Naive thymus-derived CD4-positive, alpha-beta T cell (primary cell): ENCODE results near the gene ZBTB32. TPM values are rescaled to one million over a fixed set of nuclear protein-coding genes. Genes with fewer than 3 reads are reported as not detected.
A peak's percentile ranks its signal among the peaks of the same experiment; 100 is the strongest.
"Not testable (repeated sequence)": the region's sequence is repeated elsewhere in the genome, so short reads cannot be mapped to it uniquely, and the experiment has no call there.

Source experiments
- ATAC-seq: fragments of 150-1000 bp; cut with Tn5 transposase; 2 replicates; pipeline ENCODE4 v1.10.0; 2021; ENCODE audit warnings: mild to moderate bottlenecking, moderate library complexity
- CTCF ChIA-PET: fragments of 350-600 bp; sonication (Branson Sonifier 250); formaldehyde crosslinking; loops from one replicate; lab custom pipeline; 2021; ENCODE audit warnings: antibody characterized with exemption; lab: Charles Lee
- POLR2A ChIA-PET: fragments of 350-600 bp; sonication (Branson Sonifier 250); formaldehyde crosslinking; loops from one replicate; lab custom pipeline; 2021; ENCODE audit warnings: antibody characterized with exemption, inconsistent platforms; lab: Charles Lee
- DNase-seq, 9 donors: peaks; one replicate each; pipeline versions ENCODE4 v3.0.0 to v3.0.0-alpha.2; 2020 to 2022; ENCODE audit warnings: mixed read lengths in 1 of 9
- H3K27ac ChIP-seq: one replicate; pipeline ENCODE4 v1.7.0; 2013; ENCODE audit warnings: mild to moderate bottlenecking, low read depth, low read length, moderate library complexity
- H3K27me3 ChIP-seq, 2 donors: one replicate each; pipeline ENCODE4 v1.7.0; 2013; ENCODE audit warnings: low read length in 2 of 2, mild to moderate bottlenecking in 2 of 2, moderate library complexity in 2 of 2; ENCODE audit not compliant: control insufficient read depth in 2 of 2, insufficient read depth in 2 of 2
- H3K36me3 ChIP-seq, 3 experiments: 1 replicate in 2 of 3; 2 replicates in 1 of 3; pipeline ENCODE4 v1.7.0; 2013; ENCODE audit warnings: low read length in 3 of 3, mild to moderate bottlenecking in 3 of 3, moderate library complexity in 1 of 3; ENCODE audit not compliant: insufficient read depth in 3 of 3, control insufficient read depth in 2 of 3
- H3K4me1 ChIP-seq, 2 donors: one replicate each; pipeline ENCODE4 v1.7.0; 2013; ENCODE audit warnings: low read length in 2 of 2, mild to moderate bottlenecking in 2 of 2, moderate library complexity in 1 of 2; ENCODE audit not compliant: control insufficient read depth in 2 of 2, insufficient read depth in 2 of 2
- H3K4me3 ChIP-seq: 2 replicates; pipeline ENCODE4 v1.7.0; 2013; ENCODE audit warnings: mild to moderate bottlenecking, low read length
- H3K9me3 ChIP-seq, 3 experiments: 1 replicate in 2 of 3; 2 replicates in 1 of 3; pipeline ENCODE4 v1.7.0; 2013; ENCODE audit warnings: low read length in 3 of 3; ENCODE audit not compliant: control insufficient read depth in 2 of 3
- H3K27ac Mint-ChIP-seq, 9 donors: one replicate each; pipeline ENCODE4 v1.8.0; 2020 to 2022; ENCODE audit warnings: mixed read lengths in 9 of 9, mild to moderate bottlenecking in 8 of 9, moderate library complexity in 5 of 9, inconsistent platforms in 2 of 9
- H3K27me3 Mint-ChIP-seq, 5 donors: one replicate each; pipeline ENCODE4 v1.8.0; 2021 to 2022; ENCODE audit warnings: mixed read lengths in 5 of 5, mild to moderate bottlenecking in 1 of 5
- H3K36me3 Mint-ChIP-seq, 5 donors: one replicate each; pipeline ENCODE4 v1.8.0; 2020 to 2022; ENCODE audit warnings: mixed read lengths in 5 of 5, mild to moderate bottlenecking in 3 of 5, inconsistent platforms in 1 of 5
- H3K4me1 Mint-ChIP-seq, 7 donors: one replicate each; pipeline ENCODE4 v1.8.0; 2020 to 2022; ENCODE audit warnings: mixed read lengths in 7 of 7, mild to moderate bottlenecking in 3 of 7, inconsistent platforms in 1 of 7
- H3K4me3 Mint-ChIP-seq, 10 donors: one replicate each; pipeline ENCODE4 v1.8.0; 2020 to 2022; ENCODE audit warnings: mild to moderate bottlenecking in 10 of 10, mixed read lengths in 10 of 10, moderate library complexity in 6 of 10, inconsistent platforms in 2 of 10
- H3K9me3 Mint-ChIP-seq, 11 donors: one replicate each; pipeline ENCODE4 v1.8.0; 2020 to 2022; ENCODE audit warnings: mixed read lengths in 11 of 11, mild to moderate bottlenecking in 4 of 11, inconsistent platforms in 1 of 11, moderate library complexity in 1 of 11
- intact Hi-C, 2 donors: fragments of 100-400 bp; cut with micrococcal nuclease; formaldehyde crosslinking; loops; one replicate each; pipeline ENCODE4 v1.15.1; 2023
- polyA plus RNA-seq, 2 donors: library from polyadenylated mRNA; unstranded; fragments of 300-500 nt; fragmentation: Illumina TruSeq; gene quantifications; one replicate each; pipeline ENCODE4 v1.2.3, GENCODE V29; 2021
- total RNA-seq, 6 experiments: library from RNA in 5 of 6; stranded (reverse) in 5 of 6; gene quantifications; 1 replicate in 5 of 6; 2 replicates in 1 of 6; pipeline ENCODE4 v1.2.3 and lab custom pipeline; 2021 to 2026

Gene ZBTB32
- total and polyA plus RNA-seq, 7 experiments from 2014 or later, result 0.35 to 41.6 (median 1.0) TPM; not detected in 3

DNA sequence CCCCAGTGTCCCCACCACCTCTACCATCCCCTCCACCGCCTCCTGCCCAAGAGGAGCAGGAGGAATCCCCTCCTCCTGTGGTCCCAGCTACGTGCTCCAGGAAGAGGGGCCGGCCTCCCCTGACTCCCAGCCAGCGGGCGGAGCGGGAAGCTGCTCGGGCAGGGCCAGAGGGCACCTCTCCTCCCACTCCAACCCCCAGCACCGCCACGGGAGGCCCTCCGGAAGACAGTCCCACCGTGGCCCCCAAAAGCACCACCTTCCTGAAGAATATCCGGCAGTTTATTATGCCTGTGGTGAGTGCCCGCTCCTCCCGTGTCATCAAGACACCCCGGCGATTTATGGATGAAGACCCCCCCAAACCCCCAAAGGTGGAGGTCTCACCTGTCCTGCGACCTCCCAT, 16.3 kb downstream of the ZBTB32 start:
- peaks cover 30 to 58% (median 30%) of the 10 kb centered on the region in 3 experiments for H3K36me3 ChIP-seq
- ATAC-seq, result no peak
- H3K4me1 Mint-ChIP-seq, result peaks cover 21 to 47% (median 29%) of the 10 kb centered on the region in 7 donors
- H3K27me3 ChIP-seq, result no peaks in the 10 kb centered on the region
- ChIA-PET POLR2A (interaction anchor here (1.0 kb wide), 2 partner anchors 18 to 24 kb away, joined by 4 read pairs; no protein-coding TSS in a partner anchor), CTCF (no interaction called here)
- peaks cover 0 to 29% (median 4%) of the 10 kb centered on the region in 5 donors for H3K36me3 Mint-ChIP-seq
- H3K27ac Mint-ChIP-seq, result no peak overlapping the region
- H3K9me3 ChIP-seq, result no peaks in the 10 kb centered on the region
- peak overlapping the region in 2 of 10 donors; percentile 9 to 53 for H3K4me3 Mint-ChIP-seq
- H3K9me3 Mint-ChIP-seq, result no peaks in the 10 kb centered on the region
- H3K4me1 ChIP-seq, result peaks cover 16 to 22% of the 10 kb centered on the region in 2 donors
- H3K27ac ChIP-seq, result no peak overlapping the region
- DNase-seq, result no peak
- no peaks in the 10 kb centered on the region for H3K27me3 Mint-ChIP-seq
- intact Hi-C loops, result no loop called here
- H3K4me3 ChIP-seq, result no peak overlapping the region

DNA sequence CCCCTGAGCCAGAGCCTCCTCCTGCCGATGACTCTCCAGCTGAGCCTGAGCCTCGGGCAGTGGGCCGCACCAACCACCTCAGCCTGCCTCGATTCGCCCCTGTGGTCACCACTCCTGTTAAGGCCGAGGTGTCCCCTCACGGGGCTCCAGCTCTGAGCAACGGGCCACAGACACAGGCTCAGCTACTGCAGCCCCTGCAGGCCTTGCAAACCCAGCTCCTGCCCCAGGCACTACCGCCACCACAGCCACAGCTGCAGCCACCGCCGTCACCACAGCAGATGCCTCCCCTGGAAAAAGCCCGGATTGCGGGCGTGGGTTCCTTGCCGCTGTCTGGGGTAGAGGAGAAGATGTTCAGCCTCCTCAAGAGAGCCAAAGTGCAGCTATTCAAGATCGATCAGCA, 17.0 kb downstream of the ZBTB32 start:
- Mint-ChIP-seq H3K4me1 (peaks cover 13 to 39% (median 22%) of the 10 kb centered on the region in 7 donors), H3K36me3 (peaks cover 0 to 36% (median 4%) of the 10 kb centered on the region in 5 donors), H3K27ac (no peak overlapping the region), H3K27me3 (no peaks in the 10 kb centered on the region), H3K4me3 (peak overlapping the region in 3 of 10 donors; percentile 4 to 45 (median 16)), H3K9me3 (no peaks in the 10 kb centered on the region)
- no peak for ATAC-seq
- intact Hi-C loops, result no loop called here
- DNase-seq, result no peak
- no peak overlapping the region for H3K27ac ChIP-seq
- H3K27me3 ChIP-seq, result no peaks in the 10 kb centered on the region
- ChIA-PET CTCF (no interaction called here), POLR2A (interaction anchor here (1.0 to 1.3 kb wide), 2 partner anchors 13 to 23 kb away, joined by 3 to 4 read pairs; no protein-coding TSS in a partner anchor)
- H3K9me3 ChIP-seq, result no peaks in the 10 kb centered on the region
- no peak overlapping the region for H3K4me3 ChIP-seq
- peaks cover 37 to 65% (median 37%) of the 10 kb centered on the region in 3 experiments for H3K36me3 ChIP-seq
- peaks cover 10 to 15% of the 10 kb centered on the region in 2 donors for H3K4me1 ChIP-seq

DNA sequence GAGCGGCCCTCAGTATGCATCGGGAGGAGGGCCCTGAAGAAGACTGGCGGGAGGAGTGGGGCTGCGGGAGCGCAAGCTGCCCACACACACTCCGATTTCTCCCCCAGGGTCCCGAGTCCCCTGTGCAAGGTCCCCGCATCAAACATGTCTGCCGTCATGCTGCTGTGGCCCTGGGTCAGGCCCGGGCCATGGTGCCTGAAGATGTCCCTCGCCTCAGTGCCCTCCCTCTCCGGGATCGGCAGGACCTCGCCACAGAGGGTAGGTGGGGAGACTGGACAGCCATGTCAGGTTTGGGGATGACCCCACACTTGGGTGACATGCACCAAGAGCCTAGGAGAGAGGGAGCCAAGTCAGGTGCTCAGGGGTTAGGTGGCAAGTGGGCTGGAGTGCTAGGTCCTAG, 18.1 kb downstream of the ZBTB32 start:
- Mint-ChIP-seq H3K4me3 (no peak overlapping the region), H3K36me3 (peaks cover 0 to 42% (median 4%) of the 10 kb centered on the region in 5 donors), H3K27ac (no peak overlapping the region), H3K27me3 (no peaks in the 10 kb centered on the region), H3K4me1 (peaks cover 8 to 34% (median 18%) of the 10 kb centered on the region in 7 donors), H3K9me3 (no peaks in the 10 kb centered on the region)
- Histone ChIP-seq H3K4me3 (no peak overlapping the region), H3K36me3 (peaks cover 39 to 76% (median 45%) of the 10 kb centered on the region in 3 experiments), H3K27me3 (no peaks in the 10 kb centered on the region), H3K9me3 (no peaks in the 10 kb centered on the region), H3K27ac (no peak overlapping the region), H3K4me1 (peaks cover 10 to 13% of the 10 kb centered on the region in 2 donors)
- no peak for DNase-seq
- intact Hi-C loops, result loop anchor here in 1 of 2 donors (1.0 kb wide), 1 partner anchor 15 kb away; no protein-coding TSS in a partner anchor
- no peak for ATAC-seq
- ChIA-PET POLR2A (interaction anchor here (1.3 kb wide), 1 partner anchor 12 kb away, joined by 3 read pairs; no protein-coding TSS in a partner anchor), CTCF (no interaction called here)

DNA sequence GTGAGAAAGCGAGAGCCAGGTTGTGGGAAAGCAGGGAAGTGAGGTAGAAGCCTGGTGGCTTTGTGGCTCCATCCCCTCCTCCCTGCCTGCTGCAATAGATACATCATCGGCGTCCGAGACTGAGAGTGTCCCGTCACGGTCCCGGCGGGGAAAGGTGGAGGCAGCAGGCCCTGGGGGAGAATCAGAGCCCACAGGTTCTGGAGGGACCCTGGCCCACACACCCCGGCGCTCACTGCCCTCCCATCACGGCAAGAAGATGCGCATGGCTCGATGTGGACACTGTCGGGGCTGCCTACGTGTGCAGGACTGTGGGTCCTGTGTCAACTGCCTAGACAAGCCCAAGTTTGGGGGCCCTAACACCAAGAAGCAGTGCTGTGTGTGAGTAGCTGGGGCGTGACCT, 18.5 kb downstream of the ZBTB32 start:
- ChIA-PET CTCF (interaction anchor here (0.6 kb wide), 1 partner anchor 28 kb away, joined by 3 read pairs; no protein-coding TSS in a partner anchor), POLR2A (interaction anchor here (1.1 to 1.3 kb wide), 2 partner anchors 11 to 18 kb away, joined by 3 to 6 read pairs; no protein-coding TSS in a partner anchor)
- H3K27ac Mint-ChIP-seq, result no peak overlapping the region
- H3K36me3 Mint-ChIP-seq, result peaks cover 0 to 42% (median 4%) of the 10 kb centered on the region in 5 donors
- no peaks in the 10 kb centered on the region for H3K9me3 Mint-ChIP-seq
- H3K27ac ChIP-seq, result no peak overlapping the region
- H3K36me3 ChIP-seq, result peaks cover 39 to 81% (median 49%) of the 10 kb centered on the region in 3 experiments
- ATAC-seq (no peak), DNase-seq (no peak)
- no peak overlapping the region for H3K4me3 Mint-ChIP-seq
- H3K4me1 ChIP-seq, result peaks cover 10 to 13% of the 10 kb centered on the region in 2 donors
- H3K27me3 Mint-ChIP-seq, result no peaks in the 10 kb centered on the region
- peaks cover 8 to 34% (median 18%) of the 10 kb centered on the region in 7 donors for H3K4me1 Mint-ChIP-seq
- no peaks in the 10 kb centered on the region for H3K9me3 ChIP-seq
- no peaks in the 10 kb centered on the region for H3K27me3 ChIP-seq
- intact Hi-C loops, result loop anchor here in 1 of 2 donors (1.0 kb wide), 1 partner anchor 14 kb away; no protein-coding TSS in a partner anchor
- H3K4me3 ChIP-seq, result no peak overlapping the region

DNA sequence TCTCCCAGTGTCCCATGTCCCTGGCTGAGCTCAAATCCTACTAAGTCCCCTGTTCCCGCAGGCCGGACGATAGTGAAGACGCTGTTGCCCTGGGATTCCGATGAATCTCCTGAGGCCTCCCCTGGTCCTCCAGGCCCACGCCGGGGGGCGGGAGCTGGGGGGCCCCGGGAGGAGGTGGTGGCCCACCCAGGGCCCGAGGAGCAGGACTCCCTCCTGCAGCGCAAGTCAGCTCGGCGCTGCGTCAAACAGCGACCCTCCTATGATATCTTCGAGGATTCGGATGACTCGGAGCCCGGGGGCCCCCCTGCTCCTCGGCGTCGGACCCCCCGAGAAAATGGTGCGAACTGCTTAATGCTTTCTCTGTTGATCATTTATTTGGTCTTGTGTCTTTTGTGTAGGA, 19.3 kb downstream of the ZBTB32 start:
- ChIA-PET CTCF (interaction anchor here (0.6 kb wide), 2 partner anchors 26 to 155 kb away, joined by 3 to 4 read pairs; no protein-coding TSS in a partner anchor), POLR2A (interaction anchor here (1.0 to 1.1 kb wide), 2 partner anchors 17 to 25 kb away, joined by 5 to 6 read pairs; partner anchors contain the start of gene LIN37)
- H3K27ac Mint-ChIP-seq, result no peak overlapping the region
- Histone ChIP-seq H3K4me1 (peaks cover 8 to 11% of the 10 kb centered on the region in 2 donors), H3K4me3 (no peak overlapping the region), H3K36me3 (peaks cover 39 to 88% (median 52%) of the 10 kb centered on the region in 3 experiments), H3K27me3 (no peaks in the 10 kb centered on the region), H3K27ac (no peak overlapping the region), H3K9me3 (no peaks in the 10 kb centered on the region)
- ATAC-seq (no peak), DNase-seq (no peak)
- H3K36me3 Mint-ChIP-seq, result peaks cover 0 to 49% (median 4%) of the 10 kb centered on the region in 5 donors
- intact Hi-C loops, result no loop called here
- H3K4me3 Mint-ChIP-seq, result no peak overlapping the region
- no peaks in the 10 kb centered on the region for H3K9me3 Mint-ChIP-seq
- no peaks in the 10 kb centered on the region for H3K27me3 Mint-ChIP-seq
- H3K4me1 Mint-ChIP-seq, result peaks cover 8 to 32% (median 15%) of the 10 kb centered on the region in 7 donors

DNA sequence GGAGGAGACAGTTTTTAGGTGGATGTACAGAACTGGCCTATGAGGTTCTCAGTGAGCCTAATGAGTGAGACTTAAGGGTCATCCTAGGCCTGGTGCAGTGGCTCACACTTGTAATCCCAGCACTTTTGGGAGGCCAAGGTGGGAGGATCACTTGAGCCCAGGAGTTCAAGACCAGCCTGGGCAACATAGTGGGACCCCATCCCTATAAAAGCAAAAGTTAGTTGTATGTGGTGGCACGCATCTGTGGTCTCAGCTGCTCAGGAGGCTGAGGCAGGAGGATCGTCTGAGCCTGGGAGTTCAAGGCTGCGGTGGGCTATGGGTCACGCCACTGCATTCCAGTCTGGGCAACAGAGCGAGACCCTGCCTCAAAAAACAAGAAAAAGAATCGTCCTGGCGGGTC, 19.8 kb downstream of the ZBTB32 start:
- peaks cover 0 to 49% (median 4%) of the 10 kb centered on the region in 5 donors for H3K36me3 Mint-ChIP-seq
- H3K9me3 Mint-ChIP-seq, CTCF ChIA-PET, H3K9me3 ChIP-seq, H3K27ac Mint-ChIP-seq, H3K4me3 Mint-ChIP-seq, H3K27me3 ChIP-seq, intact Hi-C loops, H3K27me3 Mint-ChIP-seq, ATAC-seq, H3K4me3 ChIP-seq, DNase-seq, H3K4me1 ChIP-seq, H3K27ac ChIP-seq: not testable (repeated sequence)
- peaks cover 39 to 93% (median 52%) of the 10 kb centered on the region in 3 experiments for H3K36me3 ChIP-seq
- POLR2A ChIA-PET, result interaction anchor here (1.0 kb wide), 1 partner anchor 24 kb away, joined by 5 read pairs; the partner anchor contains the start of gene LIN37
- H3K4me1 Mint-ChIP-seq, result peaks cover 7 to 28% (median 11%) of the 10 kb centered on the region in 7 donors
